MM.1S (cell line): Measurements from ENCODE around the gene XYLT1.

Experiments
- EZH2 ChIP-seq: fragments of 300-600 bp; sonication (generic); optimal IDR thresholded peaks from 2 replicates; pipeline ENCODE3; 2017; ENCODE audit warnings: low read depth, mild to moderate bottlenecking, antibody characterized with exemption, low read length, mixed read lengths
- EZH2phosphoT487 ChIP-seq: fragments of 300-600 bp; sonication (generic); IDR thresholded peaks from 2 replicates; pipeline ENCODE4 v1.6.1; 2018; ENCODE audit warnings: antibody characterized with exemption, low read length
- TF ChIP-seq, protein P1 (sequence below): fragments of 300-600 bp; sonication (generic); IDR thresholded peaks from 2 replicates; pipeline ENCODE4 v1.5.1; 2016; ENCODE audit warnings: antibody characterized with exemption, low read length, mixed read lengths

DNA sequence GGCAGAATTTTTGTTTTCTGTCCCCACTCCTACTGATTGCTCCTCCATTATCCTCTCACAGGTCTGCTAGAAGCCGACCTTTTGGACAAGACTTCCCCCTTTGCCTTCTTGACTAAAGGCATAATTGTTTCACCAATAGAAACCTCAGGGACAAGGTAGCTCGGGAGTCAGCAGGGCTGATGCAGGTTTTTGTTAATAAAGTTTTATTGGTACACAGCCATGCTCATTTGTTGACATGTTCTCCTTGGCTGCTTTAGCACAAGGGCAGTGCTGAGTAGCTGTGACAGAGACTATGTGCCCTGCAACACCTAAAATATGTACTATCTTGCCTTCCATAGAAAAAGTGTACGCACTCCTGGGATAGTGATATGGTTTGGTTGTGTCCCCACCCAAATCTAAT, 271.6 kb downstream of the XYLT1 start:
- TF ChIP-seq, protein P1, sequence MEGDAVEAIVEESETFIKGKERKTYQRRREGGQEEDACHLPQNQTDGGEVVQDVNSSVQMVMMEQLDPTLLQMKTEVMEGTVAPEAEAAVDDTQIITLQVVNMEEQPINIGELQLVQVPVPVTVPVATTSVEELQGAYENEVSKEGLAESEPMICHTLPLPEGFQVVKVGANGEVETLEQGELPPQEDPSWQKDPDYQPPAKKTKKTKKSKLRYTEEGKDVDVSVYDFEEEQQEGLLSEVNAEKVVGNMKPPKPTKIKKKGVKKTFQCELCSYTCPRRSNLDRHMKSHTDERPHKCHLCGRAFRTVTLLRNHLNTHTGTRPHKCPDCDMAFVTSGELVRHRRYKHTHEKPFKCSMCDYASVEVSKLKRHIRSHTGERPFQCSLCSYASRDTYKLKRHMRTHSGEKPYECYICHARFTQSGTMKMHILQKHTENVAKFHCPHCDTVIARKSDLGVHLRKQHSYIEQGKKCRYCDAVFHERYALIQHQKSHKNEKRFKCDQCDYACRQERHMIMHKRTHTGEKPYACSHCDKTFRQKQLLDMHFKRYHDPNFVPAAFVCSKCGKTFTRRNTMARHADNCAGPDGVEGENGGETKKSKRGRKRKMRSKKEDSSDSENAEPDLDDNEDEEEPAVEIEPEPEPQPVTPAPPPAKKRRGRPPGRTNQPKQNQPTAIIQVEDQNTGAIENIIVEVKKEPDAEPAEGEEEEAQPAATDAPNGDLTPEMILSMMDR, result no peak
- TF ChIP-seq EZH2 (no peak), EZH2phosphoT487 (no peak)
